GM21723 (cell line): ENCODE measurements around the gene PPP1R12B.
A peak's percentile ranks its signal among the peaks of the same experiment; 100 is the strongest.
"Not testable (repeated sequence)": the region's sequence is repeated elsewhere in the genome, so short reads cannot be mapped to it uniquely, and the experiment has no call there.

ENCODE experiments used
- ATAC-seq: cut with Tn5 transposase; IDR thresholded peaks from one replicate; pipeline ENCODE4 v1.9.1; 2021; ENCODE audit warnings: mild to moderate bottlenecking, moderate library complexity; ENCODE audit not compliant: unreplicated experiment

Gene PPP1R12B

GRCh38 chr1:202551683-202552082 is 203.2 kb downstream of the PPP1R12B start:
- no peak for ATAC-seq

GRCh38 chr1:202552615-202553014 is 204.1 kb downstream of the PPP1R12B start:
- ATAC-seq, result not testable (repeated sequence)

- ATAC-seq, result not testable (repeated sequence)
Measured at GRCh38 chr1:202553078-202553477, 204.6 kb downstream of the PPP1R12B start.

GRCh38 chr1:202553560-202554038 is 205.1 kb downstream of the PPP1R12B start:
- ATAC-seq, result no peak

GRCh38 chr1:202554619-202555018 is 206.1 kb downstream of the PPP1R12B start:
- ATAC-seq, result not testable (repeated sequence)

GRCh38 chr1:202556037-202556436 is 207.5 kb downstream of the PPP1R12B start:
- ATAC-seq, result not testable (repeated sequence)

GRCh38 chr1:202557662-202558061 is 209.2 kb downstream of the PPP1R12B start:
- not testable (repeated sequence) for ATAC-seq

- ATAC-seq, result no peak
Measured at GRCh38 chr1:202561240-202561639, 212.7 kb downstream of the PPP1R12B start.

- no peak for ATAC-seq
Measured at GRCh38 chr1:202561726-202562443, 213.4 kb downstream of the PPP1R12B start.

- no peak for ATAC-seq
Measured at GRCh38 chr1:202562444-202563060, 214.1 kb downstream of the PPP1R12B start.

GRCh38 chr1:202563818-202564217 is 215.3 kb downstream of the PPP1R12B start:
- no peak for ATAC-seq

GRCh38 chr1:202564958-202565495 is 216.5 kb downstream of the PPP1R12B start:
- no peak for ATAC-seq

GRCh38 chr1:202565890-202566602 is 217.5 kb downstream of the PPP1R12B start:
- ATAC-seq, result peak; percentile 88

GRCh38 chr1:202567738-202568137 is 219.2 kb downstream of the PPP1R12B start:
- no peak for ATAC-seq

- ATAC-seq, result no peak
Measured at GRCh38 chr1:202568410-202568809, 219.9 kb downstream of the PPP1R12B start.

- no peak for ATAC-seq
Measured at GRCh38 chr1:202568826-202569225, 220.3 kb downstream of the PPP1R12B start.

- ATAC-seq, result no peak
Measured at GRCh38 chr1:202569393-202570322, 221.2 kb downstream of the PPP1R12B start.

- ATAC-seq, result no peak
Measured at GRCh38 chr1:202571719-202572339, 223.3 kb downstream of the PPP1R12B start.

- no peak for ATAC-seq
Measured at GRCh38 chr1:202572867-202573266, 224.4 kb downstream of the PPP1R12B start.
